NCI-H187 (cell line): Measurements from ENCODE around the gene FAM184B.

ENCODE experiments used
- DNase-seq, 2 experiments: peaks; one replicate each; lab custom pipeline; 2025; lab: John Stamatoyannopoulos, UW

The FAM184B gene

DNA sequence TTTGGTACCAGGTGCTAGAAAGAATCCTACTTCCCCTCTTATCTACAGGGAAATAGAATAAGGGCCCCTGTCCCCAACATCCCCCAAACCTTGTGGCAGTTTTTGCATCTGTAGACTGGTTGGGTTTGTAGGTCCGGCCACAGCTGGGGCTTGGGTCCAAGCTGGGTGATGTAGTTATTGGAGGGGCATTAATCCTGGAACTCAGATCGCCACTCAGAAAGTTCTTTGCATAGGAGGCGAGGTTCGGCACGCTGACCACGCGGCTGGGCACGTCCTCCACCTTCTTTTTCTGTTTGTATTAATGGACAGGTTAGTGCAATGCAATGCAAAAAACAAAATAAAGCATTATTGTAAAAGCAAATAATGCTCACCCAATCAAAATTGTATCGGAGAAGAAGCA is 147.8 kb downstream of the FAM184B start:
- DNase-seq: no peak

DNA sequence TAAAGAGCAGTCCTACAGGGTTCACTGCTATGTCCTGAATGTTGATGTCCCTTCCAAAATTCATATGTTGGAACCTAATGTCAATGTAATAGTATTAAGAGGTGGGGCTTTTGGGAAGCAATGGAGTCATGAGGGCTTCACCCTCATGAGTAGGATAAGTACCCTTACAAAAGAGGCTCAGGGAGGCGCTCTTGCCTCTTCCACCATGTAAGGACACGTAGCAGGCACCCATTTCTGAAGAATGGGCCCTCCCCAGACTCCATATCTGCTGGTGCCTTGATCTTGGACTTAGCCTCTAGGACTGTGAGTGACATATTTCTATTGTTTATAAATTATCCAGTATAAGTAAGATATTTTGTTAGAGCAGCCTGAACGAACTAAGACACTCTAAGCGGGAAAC is 151.2 kb downstream of the FAM184B start:
- no peak for DNase-seq

DNA sequence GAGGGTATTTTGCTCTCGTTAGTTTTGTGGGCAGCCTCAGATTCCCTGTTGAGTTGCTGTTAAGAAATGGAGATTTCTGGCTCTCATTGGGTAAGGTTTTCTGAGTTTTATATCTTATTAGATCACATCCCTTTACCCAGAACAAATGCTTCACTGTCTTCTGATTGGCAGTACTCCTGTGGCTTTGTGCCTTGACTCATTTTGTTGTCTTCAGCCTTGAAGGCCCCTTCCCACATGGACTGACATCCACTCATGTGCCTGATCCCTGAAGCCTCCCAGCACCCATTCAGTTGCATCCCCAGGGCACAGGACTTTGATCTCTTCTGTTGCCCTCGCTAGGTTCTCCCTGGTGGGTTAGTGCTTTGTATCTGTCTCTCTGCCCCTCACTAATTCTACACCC is 156.6 kb downstream of the FAM184B start:
- no peak for DNase-seq

GRCh38 chr4:17623451-17624001 is 157.9 kb downstream of the FAM184B start:
- DNase-seq: no peak

DNA sequence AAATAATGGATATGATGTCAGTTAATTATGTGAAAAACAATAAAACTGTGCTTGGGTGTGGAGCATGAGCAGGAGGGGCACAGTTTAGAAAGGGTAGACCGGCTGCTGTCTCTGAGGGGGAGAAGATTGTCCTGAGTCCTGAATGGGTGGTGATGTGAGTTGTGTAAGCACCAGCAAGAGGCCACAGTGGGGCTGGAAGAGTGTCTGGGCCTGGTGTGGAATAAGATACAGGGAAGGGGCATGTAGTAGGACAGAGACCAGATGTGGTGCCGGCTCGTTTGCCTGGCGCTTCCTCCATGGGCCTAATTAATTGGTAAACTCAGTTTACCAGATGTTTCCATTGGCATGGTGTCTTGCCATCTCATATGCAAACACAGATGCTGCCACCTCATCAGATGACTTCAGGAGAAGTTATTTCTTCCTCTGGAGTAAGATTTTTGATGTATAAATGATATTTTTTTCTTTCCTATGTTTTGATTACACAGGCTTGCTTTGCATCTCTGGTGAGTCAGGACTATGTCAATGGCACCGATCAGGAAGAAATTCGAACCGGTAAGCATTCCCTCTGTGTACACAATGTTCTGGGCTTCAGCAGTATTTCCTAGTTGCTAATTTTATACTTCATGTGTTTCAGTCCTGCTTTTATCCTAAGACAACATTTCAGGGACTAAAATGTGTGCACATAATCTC is 161.9 kb downstream of the FAM184B start:
- no peak for DNase-seq

DNA sequence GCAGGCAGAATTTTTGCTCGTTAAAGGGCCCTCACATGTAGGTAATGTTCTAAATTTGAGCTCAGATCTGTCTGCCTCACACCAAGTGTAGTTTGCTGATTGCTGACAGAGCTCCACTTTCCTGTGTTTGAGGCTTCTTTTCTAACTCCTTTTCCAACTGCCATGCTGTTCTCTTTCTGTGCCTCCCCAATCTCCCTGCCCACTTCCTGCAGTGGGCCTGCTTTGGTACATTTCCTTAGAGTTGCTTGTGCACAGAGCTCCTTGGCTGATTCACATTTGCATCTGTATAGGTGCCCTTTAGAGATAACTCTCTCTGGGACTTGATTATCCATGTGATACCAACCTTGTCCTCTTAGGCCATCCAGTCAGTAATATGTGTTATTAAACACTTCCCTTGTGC is 162.5 kb downstream of the FAM184B start:
- no peak for DNase-seq

- DNase-seq: no peak
These were observed 165.1 kb downstream of the FAM184B start for GRCh38 chr4:17616283-17616682.

- peak; percentile 89 to 92 for DNase-seq
These were observed 166.8 kb downstream of the FAM184B start, which contains the start of gene MED28 for GRCh38 chr4:17614416-17615299. Gene MED28 (plus strand): TSS chr4:17614641. CDS start chr4:17614655, 14 bp downstream.

DNA sequence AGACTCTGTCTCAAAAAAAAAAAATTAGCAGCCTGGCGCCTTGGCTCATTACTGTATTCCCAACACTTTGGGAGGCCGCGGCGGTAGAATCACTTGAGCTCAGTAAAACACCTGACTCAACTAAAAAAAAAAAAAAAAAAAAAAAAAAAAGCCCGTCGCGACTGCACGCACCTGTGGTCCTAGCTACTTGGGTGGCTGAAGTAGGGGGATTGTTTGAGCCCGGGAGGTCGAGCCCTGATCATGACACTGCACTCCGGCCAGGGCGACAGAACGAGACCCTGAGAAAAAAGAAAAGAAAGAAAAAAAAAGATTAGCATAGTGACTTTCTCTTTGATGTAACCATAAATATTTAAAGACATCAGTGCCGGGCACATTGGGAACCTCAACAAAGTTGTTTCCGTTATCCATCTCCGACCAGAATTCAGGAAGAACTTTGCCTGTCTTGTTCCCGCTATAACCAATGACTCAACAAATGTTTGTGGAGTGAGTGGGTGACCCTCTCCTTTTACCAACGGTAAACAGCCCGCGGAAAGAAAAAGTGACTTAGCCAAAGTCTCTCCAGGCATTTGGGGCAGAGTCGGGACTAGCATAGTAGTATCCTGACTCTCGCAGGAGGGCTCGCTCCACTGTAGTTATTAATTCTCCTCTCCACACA is 167.5 kb downstream of the FAM184B start:
- peak in 1 of 2 experiments; percentile 66 for DNase-seq

GRCh38 chr4:17605236-17605635 is 176.2 kb downstream of the FAM184B start:
- no peak for DNase-seq

- no peak for DNase-seq
These were observed 181.6 kb downstream of the FAM184B start for GRCh38 chr4:17599826-17600225.

DNA sequence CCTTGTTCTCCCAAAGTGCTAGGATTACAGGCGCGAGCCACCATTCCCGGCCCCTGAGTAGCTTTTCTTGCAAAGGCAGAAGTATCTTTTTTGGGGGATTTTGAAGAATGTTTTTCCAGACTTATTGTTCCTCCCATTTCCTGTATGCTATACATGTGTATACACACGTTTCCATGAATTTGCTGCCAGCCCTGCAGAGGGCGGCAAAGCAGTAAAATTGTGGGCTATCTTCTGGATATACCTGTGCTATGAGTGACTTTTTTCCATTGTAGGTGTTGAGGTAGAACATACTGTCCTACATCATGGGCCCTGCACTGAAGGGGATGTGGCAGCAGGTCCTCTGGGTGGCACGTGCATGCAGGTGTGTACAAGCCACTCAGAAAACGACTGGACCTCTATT is 183.9 kb downstream of the FAM184B start:
- DNase-seq: no peak

- DNase-seq: no peak
These were observed 185.9 kb downstream of the FAM184B start for GRCh38 chr4:17595471-17596005.

DNA sequence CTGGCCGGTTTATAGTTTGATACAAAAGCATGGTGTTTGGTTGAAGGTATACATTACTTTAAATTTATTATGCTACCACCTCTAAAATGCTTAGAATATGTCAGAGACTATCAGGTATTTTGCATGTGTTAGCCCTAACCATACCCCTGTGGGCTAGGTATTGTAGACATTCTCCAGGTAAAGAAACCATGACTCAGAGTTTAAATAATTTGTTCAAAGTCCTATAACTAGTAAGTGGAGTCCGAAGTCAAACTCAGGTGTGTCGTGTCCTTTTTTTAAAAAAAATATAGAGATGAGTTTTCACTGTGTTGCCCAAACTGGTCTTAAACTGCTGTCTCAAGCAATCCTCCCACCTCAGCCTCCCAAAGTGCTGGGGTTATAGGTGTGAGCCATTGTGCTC is 192.1 kb downstream of the FAM184B start:
- no peak for DNase-seq

DNA sequence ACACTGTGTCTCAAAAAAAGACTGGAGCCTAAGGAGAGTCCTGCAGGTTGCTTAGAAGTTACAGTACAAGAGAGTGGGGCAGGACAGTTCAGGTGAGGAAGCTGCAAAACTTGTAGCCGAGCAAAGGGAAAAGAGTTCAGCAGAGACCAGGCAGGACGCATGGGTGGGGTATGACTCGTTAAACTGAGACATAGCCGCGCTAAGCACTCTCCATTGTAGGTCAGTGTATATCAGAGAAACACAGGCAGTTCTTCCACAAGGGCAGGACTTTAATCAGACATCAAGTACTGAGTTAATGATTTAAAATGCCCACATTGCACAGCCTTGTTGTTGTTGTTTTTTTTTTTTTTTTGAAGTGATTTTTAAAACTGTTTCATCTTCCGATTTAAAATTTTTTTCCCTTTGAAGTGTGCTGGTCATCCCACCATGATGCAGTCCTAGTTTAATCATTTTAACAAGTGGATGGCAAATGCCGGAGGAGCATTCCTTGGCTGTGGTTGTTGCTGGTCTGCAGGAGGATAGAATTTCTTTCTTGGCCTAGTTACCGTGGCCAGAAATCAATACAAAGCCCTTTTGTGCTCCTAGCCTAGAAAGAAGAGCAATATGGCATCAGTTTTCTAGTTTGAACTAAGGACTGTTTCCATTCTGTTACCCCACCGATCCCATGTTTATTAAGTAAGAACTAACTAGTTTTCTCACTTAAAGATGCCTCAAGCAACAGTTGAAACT is 194.2 kb downstream of the FAM184B start:
- DNase-seq: no peak

- no peak for DNase-seq
These were observed 196.8 kb downstream of the FAM184B start for GRCh38 chr4:17584521-17585213.

- DNase-seq: no peak
These were observed 197.5 kb downstream of the FAM184B start for GRCh38 chr4:17583941-17584340.

DNA sequence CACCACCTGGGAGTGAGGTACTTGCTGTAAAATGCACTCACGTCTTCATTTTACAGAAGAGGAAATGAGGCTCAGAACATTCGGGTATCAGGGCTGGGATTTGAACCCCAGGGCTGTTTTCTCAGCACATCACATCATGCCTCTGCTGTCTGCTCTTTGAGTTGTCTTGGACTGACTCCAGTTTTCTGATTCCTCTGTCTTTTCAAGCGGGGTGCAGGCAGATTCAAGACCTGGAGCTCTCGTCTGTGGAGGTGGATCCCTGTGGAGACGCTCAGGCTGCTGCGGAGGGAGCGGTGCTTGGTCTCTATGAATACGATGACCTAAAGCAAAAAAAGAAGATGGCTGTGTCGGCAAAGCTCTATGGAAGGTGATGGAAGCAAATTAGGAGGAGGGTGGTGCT is 198.1 kb downstream of the FAM184B start:
- no peak for DNase-seq

GRCh38 chr4:17580969-17581368 is 200.5 kb downstream of the FAM184B start:
- no peak for DNase-seq
